Gastrocnemius medialis (tissue), 4 donors: ENCODE data around the gene SHKBP1. TPM values are rescaled to one million over a fixed set of nuclear protein-coding genes. Genes with fewer than 3 reads are reported as not detected.
A peak's percentile ranks its signal among the peaks of the same experiment; 100 is the strongest.

ENCODE experiments used
- ATAC-seq, 2 donors: fragments of 150-250 bp; one replicate each; pipeline ENCODE4 v1.9.1; 2016
- DNase-seq, 2 donors: peaks; one replicate each; pipeline ENCODE4 v3.0.0-alpha.2; 2019
- H3K27ac ChIP-seq, 4 donors: fragments of 200-600 bp; sonication (generic); 1 replicate in 1 of 4; 2 replicates in 3 of 4; pipeline ENCODE4 v1.5.1; 2016 to 2018; ENCODE audit warnings: mild to moderate bottlenecking in 2 of 4, moderate library complexity in 1 of 4
- H3K27me3 ChIP-seq, 3 donors: fragments of 200-600 bp; sonication (generic) in 2 of 3; 1 replicate in 1 of 3; 2 replicates in 2 of 3; pipeline versions ENCODE4 v1.5.1 to v1.6.0; 2016 to 2019; ENCODE audit warnings: mild to moderate bottlenecking in 1 of 3, moderate library complexity in 1 of 3
- H3K36me3 ChIP-seq, 2 donors: fragments of 200-600 bp; sonication (generic) in 1 of 2; one replicate each; pipeline ENCODE4 v1.5.1; 2017 to 2018
- H3K4me1 ChIP-seq, 2 donors: fragments of 200-600 bp; sonication (generic) in 1 of 2; one replicate each; pipeline ENCODE4 v1.5.1; 2016 to 2017; ENCODE audit warnings: mild to moderate bottlenecking in 2 of 2
- H3K4me3 ChIP-seq, 4 donors: fragments of 200-600 bp; sonication (generic) in 3 of 4; 1 replicate in 1 of 4; 2 replicates in 3 of 4; pipeline ENCODE4 v1.5.1; 2016 to 2019; ENCODE audit warnings: mild to moderate bottlenecking in 2 of 4
- H3K9me3 ChIP-seq, 3 donors: fragments of 200-600 bp; sonication (generic) in 2 of 3; 1 replicate in 1 of 3; 2 replicates in 2 of 3; pipeline ENCODE4 v1.5.1; 2016 to 2019
- CTCF ChIP-seq, 5 experiments: fragments of 450-650 bp in 3 of 5; fragments of 200-600 bp in 2 of 5; sonication (generic) in 2 of 5; IDR thresholded peaks in 4 of 5; conservative IDR thresholded peaks in 1 of 5; 1 replicate in 4 of 5; 2 replicates in 1 of 5; pipeline ENCODE4 v1.5.1; 2016 to 2019; ENCODE audit warnings: antibody characterized with exemption in 5 of 5, mild to moderate bottlenecking in 3 of 5, moderate library complexity in 3 of 5
- POLR2A ChIP-seq, 2 donors: fragments of 450-650 bp; IDR thresholded peaks; one replicate each; pipeline ENCODE4 v1.6.1; 2017; ENCODE audit warnings: antibody characterized with exemption in 2 of 2, mild to moderate bottlenecking in 2 of 2, moderate library complexity in 2 of 2
- in situ Hi-C, 4 donors: fragments of 200-750 bp; cut with MboI; loops; one replicate each; pipeline versions ENCODE4 v1.15.0 to v1.8.0; 2017; ENCODE audit warnings: low sequenced_read_pairs in 4 of 4
- intact Hi-C: fragments of 100-400 bp; cut with DNase I; formaldehyde crosslinking; loops from one replicate; pipeline ENCODE4 v1.15.1; 2023; ENCODE audit warnings: low total_unique reads
- total RNA-seq, 4 donors: library from RNA; depleted of rRNA; stranded (reverse); fragments of >200 nt; gene quantifications; one replicate each; pipeline versions ENCODE4 v1.1.0 to v1.2.3, GENCODE V29; 2016

The SHKBP1 gene
- total RNA-seq, 4 donors from 2014 or later = 11.1 to 24.5 (median 23.6) TPM

- Histone ChIP-seq H3K36me3 (no peaks in the 10 kb centered on the region), H3K27ac (no peak overlapping the region), H3K27me3 (peaks cover 37 to 51% (median 41%) of the 10 kb centered on the region in 3 donors), H3K4me1 (peaks cover 15 to 31% of the 10 kb centered on the region in 2 donors), H3K9me3 (no peaks in the 10 kb centered on the region), H3K4me3 (peak overlapping the region in 3 of 4 donors; percentile 33 to 44 (median 41))
- ATAC-seq (no peak), DNase-seq (no peak)
- TF ChIP-seq POLR2A (IDR thresholded peaks at IDR 0.05) (no peak), CTCF (IDR thresholded peaks at IDR 0.05 in 4 of 5, conservative IDR thresholded peaks at IDR 0.05 in 1 of 5) (no peak)
- in situ Hi-C loops = loop anchor here in 2 of 4 donors (10.0 kb wide), 1 partner anchor 63 kb away; no protein-coding TSS in a partner anchor
- intact Hi-C loops = no loop called here
Observed at GRCh38 chr19:40597329-40597838, 20.7 kb downstream of the SHKBP1 start.

- intact Hi-C loops = loop anchor here (1.0 to 2.0 kb wide), 3 partner anchors 49 to 294 kb away; no protein-coding TSS in a partner anchor
Observed at GRCh38 chr19:40598121-40598917, 21.6 kb downstream of the SHKBP1 start.

GRCh38 chr19:40598918-40599307, 22.2 kb downstream of the SHKBP1 start:
- Histone ChIP-seq H3K4me3 (no peak overlapping the region), H3K27ac (peak overlapping the region; percentile 63 to 76 (median 75)), H3K9me3 (no peaks in the 10 kb centered on the region), H3K4me1 (peaks cover 27 to 34% of the 10 kb centered on the region in 2 donors), H3K27me3 (peaks cover 40 to 54% (median 42%) of the 10 kb centered on the region in 3 donors), H3K36me3 (no peaks in the 10 kb centered on the region)
- no peak for TF ChIP-seq CTCF (IDR thresholded peaks at IDR 0.05 in 4 of 5, conservative IDR thresholded peaks at IDR 0.05 in 1 of 5)
- TF ChIP-seq POLR2A (IDR thresholded peaks at IDR 0.05) = no peak
- in situ Hi-C loops (loop anchor here in 2 of 4 donors (10.0 kb wide), 1 partner anchor 64 kb away; no protein-coding TSS in a partner anchor), intact Hi-C loops (loop anchor here (1.0 to 2.0 kb wide), 3 partner anchors 50 to 294 kb away; no protein-coding TSS in a partner anchor)
- DNase-seq (no peak), ATAC-seq (no peak)

More at GRCh38 chr19:40598121-40598917, 21.6 kb downstream of the SHKBP1 start:
- Histone ChIP-seq H3K4me1 (peaks cover 24 to 34% of the 10 kb centered on the region in 2 donors), H3K36me3 (no peaks in the 10 kb centered on the region), H3K27ac (no peak overlapping the region), H3K9me3 (no peaks in the 10 kb centered on the region), H3K27me3 (peaks cover 40 to 54% (median 42%) of the 10 kb centered on the region in 3 donors), H3K4me3 (no peak overlapping the region)
- ATAC-seq = peak; percentile 69 to 82
- in situ Hi-C loops = loop anchor here in 2 of 4 donors (10.0 kb wide), 1 partner anchor 64 kb away; no protein-coding TSS in a partner anchor
- TF ChIP-seq POLR2A (IDR thresholded peaks at IDR 0.05) (no peak), CTCF (IDR thresholded peaks at IDR 0.05 in 4 of 5, conservative IDR thresholded peaks at IDR 0.05 in 1 of 5) (peak; percentile 90 to 99 (median 94))
- DNase-seq = peak; percentile 61 to 76

DNA sequence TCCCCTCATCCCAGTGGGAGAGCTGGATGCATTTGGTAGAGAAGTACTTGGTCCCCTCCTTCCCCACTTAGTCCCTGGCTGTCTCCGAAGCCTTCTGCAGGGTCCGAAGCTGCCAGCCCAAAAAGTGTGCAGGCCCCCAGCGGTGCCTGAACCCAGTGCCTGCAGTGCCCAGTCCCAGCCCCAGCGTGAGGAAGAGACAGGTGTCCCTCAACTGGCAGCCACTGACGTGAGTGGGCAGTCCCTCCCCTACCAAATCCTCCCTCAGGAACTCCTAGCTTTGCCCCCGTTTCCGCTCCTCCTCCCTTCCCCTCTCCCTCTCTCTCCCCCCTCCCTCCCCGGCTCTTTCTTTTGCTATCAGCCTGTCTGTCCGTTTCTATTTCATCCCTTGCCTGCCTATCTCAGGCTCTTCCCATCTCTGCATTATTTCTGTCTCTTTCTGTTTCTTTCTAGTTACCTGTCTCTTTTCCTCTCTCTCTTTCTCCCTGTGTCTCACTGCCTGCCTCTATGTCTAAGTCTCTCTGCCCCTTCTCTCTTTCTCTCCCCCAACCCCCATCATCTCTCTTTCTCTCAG, 22.7 kb downstream of the SHKBP1 start:
- TF ChIP-seq CTCF (IDR thresholded peaks at IDR 0.05 in 4 of 5, conservative IDR thresholded peaks at IDR 0.05 in 1 of 5) (no peak), POLR2A (IDR thresholded peaks at IDR 0.05) (no peak)
- ATAC-seq (no peak), DNase-seq (no peak)
- in situ Hi-C loops = loop anchor here in 2 of 4 donors (10.0 kb wide), 1 partner anchor 65 kb away; no protein-coding TSS in a partner anchor
- Histone ChIP-seq H3K4me3 (peak overlapping the region; percentile 15 to 25 (median 20)), H3K4me1 (peaks cover 32 to 37% of the 10 kb centered on the region in 2 donors), H3K27ac (peak overlapping the region; percentile 63 to 76 (median 75)), H3K9me3 (no peaks in the 10 kb centered on the region), H3K36me3 (no peaks in the 10 kb centered on the region), H3K27me3 (peaks cover 40 to 54% (median 42%) of the 10 kb centered on the region in 3 donors)
- intact Hi-C loops = loop anchor here (2.0 kb wide), 1 partner anchor 295 kb away; no protein-coding TSS in a partner anchor
